ENCODE measurements around the gene C2orf76. TPM values are rescaled to one million over a fixed set of nuclear protein-coding genes. Genes with fewer than 3 reads are reported as not detected.

C2orf76 gene
- total RNA-seq, 1 donor from 2014 or later = 17.4 TPM

DNA sequence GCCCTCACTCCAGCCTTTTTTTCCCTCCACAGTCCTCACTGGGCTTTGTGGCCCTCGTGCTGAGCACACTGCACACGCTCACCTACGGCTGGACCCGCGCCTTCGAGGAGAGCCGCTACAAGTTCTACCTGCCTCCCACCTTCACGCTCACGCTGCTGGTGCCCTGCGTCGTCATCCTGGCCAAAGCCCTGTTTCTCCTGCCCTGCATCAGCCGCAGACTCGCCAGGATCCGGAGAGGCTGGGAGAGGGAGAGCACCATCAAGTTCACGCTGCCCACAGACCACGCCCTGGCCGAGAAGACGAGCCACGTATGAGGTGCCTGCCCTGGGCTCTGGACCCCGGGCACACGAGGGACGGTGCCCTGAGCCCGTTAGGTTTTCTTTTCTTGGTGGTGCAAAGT lies 103.6 kb downstream of the C2orf76 start:
- no peak for DNase-seq

DNA sequence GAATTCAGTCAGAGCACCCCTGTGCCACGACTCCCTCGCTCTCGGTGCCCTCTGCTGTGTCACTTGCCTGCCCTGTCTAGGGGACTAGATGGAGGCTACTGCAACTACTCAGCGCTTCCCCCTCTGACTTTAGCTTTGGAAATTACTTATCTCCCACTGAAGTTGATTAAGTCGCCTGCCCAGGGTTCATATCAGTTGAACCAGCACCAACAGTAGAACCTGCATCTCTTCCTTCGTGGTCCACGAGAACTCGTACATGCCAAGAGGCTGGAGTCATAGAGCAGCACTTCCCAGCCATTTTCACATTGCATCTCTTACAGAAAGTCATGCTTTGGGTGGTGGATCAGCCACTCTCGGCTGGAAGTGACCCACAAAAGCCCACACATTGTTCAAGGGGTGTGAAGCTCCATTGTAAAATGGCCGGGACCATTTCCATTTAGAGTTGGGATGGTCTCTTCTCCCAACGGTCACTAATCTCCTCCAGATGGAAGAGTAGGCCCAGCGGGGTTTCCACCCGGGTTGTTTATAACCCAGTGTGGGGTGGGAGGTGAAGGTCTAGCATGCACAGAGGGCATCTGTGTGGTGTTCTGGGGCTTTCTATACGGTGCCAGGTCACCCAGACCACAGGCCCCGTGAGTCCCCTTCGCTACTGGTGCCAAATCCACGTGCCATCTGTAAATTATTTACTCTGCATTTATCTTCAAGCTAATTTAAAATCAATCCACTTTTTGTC lies 105.0 kb downstream of the C2orf76 start:
- no peak for DNase-seq

DNA sequence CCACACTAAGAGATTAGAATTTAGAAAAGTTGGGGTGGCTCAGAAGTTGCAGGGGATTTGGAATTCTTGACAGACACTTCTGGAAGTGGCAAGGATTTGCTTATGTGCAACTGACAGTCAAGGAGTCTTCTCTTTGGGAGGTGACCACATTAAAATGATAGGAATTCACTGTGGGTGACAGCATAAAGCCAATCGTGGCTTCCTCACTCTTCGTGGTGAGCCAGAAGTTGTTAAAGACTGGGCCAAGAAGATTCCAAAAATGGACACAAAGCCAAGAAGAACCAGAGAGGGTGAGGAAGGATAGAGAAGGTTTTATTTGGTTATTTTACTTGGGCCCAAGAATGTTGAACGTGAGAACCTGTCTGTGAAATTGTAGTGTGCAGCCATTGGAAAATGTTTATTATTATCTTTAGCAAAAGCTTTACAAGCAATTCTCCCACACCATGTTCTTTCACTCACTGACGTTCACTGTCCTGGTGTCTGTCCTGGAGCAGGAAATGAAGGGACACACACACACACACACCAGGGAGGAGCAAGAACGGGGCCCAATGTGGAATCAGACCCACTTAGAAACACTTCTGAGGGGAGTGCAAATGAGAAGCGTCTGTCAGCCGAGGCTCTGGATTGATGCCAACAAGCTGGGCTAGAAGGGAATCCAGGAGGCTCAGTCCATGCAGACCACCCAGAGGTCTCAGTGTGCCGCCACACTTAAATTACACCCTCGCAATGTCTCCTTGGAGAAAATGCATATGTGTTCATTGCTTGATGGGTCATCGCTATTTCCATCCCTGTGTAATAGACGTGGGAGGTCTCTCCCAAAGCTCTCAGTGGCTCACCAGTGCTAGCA lies 105.8 kb downstream of the C2orf76 start:
- DNase-seq = no peak

DNA sequence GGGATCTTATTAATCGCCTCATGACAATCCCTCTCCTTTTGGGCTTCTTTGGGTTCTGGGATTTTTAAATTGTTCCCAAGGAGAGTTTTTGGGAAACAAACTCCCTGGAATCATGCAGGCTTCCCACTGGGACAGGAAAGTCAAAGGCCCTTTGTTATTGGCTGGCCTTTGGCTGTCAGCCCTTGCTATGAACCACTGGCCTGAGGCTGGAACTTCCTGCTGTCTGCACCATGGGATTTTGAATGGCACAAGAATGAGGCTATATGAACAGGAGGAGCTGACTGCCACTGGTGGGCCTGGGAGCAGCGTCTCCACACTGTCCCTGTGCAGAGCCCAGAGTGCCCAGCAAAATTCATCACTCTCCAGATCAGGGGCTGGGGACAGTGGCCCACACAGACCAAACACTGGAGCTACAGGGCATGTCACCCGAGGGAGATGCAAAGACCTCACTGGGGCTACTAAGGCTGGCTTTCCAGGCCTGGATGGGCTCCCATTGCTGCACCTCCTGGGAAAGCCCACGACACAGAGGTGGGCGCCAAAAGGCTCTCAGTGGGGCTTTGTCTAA lies 107.3 kb downstream of the C2orf76 start:
- peak; percentile 4 for DNase-seq

- no peak for DNase-seq
Measured at GRCh38 chr2:119257198-119257597, 109.4 kb downstream of the C2orf76 start.

GRCh38 chr2:119256582-119256921 lies 110.1 kb downstream of the C2orf76 start:
- no peak for DNase-seq

DNA sequence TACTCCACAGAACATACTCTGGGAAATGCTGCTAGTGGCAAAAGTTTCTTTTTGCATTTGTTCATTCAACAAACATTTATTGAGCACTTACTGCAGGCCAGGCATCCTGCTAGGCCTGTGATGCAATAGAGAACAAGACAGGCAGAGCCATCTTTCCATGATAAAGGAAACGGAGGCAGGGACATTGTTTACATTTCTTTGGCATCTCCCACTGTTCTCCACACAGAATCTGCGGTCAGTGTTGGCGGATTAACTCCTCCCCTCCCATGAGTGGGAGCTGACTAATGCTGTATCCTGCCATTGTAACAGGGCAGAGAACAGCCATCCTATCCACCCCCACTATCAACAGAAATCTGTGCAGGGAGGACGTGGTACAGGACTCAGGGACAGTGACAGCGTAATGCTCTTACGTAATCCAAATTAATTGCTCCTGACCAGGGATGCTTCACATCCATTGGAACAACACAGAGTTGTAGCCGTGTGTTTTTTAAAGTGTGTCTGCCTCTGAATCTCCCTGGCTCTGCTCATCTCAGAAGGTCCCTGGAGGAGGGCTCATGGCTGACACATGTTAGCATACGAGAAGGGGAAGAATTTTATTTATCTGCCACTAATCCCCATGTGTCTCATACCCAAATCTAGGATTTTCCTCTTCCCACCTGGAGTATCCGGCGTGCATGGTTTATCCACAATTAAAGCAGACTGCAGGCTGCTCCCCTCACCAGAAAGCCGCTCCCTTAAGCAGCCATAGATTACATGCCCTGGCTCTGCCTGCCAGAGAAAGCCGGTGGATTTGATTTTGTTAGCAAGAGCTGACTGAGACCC lies 110.7 kb downstream of the C2orf76 start:
- peak; percentile 34 for DNase-seq

GRCh38 chr2:119254601-119255080 lies 112.0 kb downstream of the C2orf76 start:
- no peak for DNase-seq

GRCh38 chr2:119253760-119254600 lies 112.7 kb downstream of the C2orf76 start:
- no peak for DNase-seq

- DNase-seq = no peak
Measured at GRCh38 chr2:119253114-119253702, 113.4 kb downstream of the C2orf76 start.

Other genes starting within 250 kb of the C2orf76 start
- gene C1QL2, start 208.1 kb downstream of the C2orf76 start, total RNA-seq = 0.10 TPM
- gene STEAP3, start 143.0 kb downstream of the C2orf76 start, total RNA-seq = 3.0 TPM
- 169 TPM for gene DBI, start 143 bp upstream of the C2orf76 start, total RNA-seq
- gene TMEM37, start 65.0 kb upstream of the C2orf76 start, total RNA-seq = 1.5 TPM
- not detected for gene SCTR, start 157.6 kb upstream of the C2orf76 start, total RNA-seq
- 0.20 TPM for gene CFAP221, start 177.6 kb upstream of the C2orf76 start, total RNA-seq

Measured in skin of body (tissue), 2 donors.